IMR-90 (cell line): Measurements from ENCODE around the gene NELFE. TPM values are rescaled to one million over a fixed set of nuclear protein-coding genes. Genes with fewer than 3 reads are reported as not detected.

ENCODE experiments used
- ATAC-seq: fragments of 200-7000 bp; cut with Tn5 transposase; 2 replicates; pipeline ENCODE4 v1.9.1; 2020; ENCODE audit warnings: low read depth, mild to moderate bottlenecking, moderate library complexity
- BruUV-seq: library from RNA; stranded (reverse); fragments of 400-500 nt; replicated peaks from 2 replicates; lab custom pipeline; 2021; lab: Mats Ljungman, UMichigan
- CTCF ChIA-PET: fragments of 300-600 bp; formaldehyde crosslinking; extraction: SDS; loops from one replicate; lab custom pipeline; 2021; ENCODE audit warnings: antibody characterized with exemption; lab: Yijun Ruan, JAX
- POLR2A ChIA-PET: fragments of 300-600 bp; sonication (Branson Sonifier 250); formaldehyde crosslinking; loops from one replicate; lab custom pipeline; 2022; ENCODE audit warnings: antibody characterized with exemption; ENCODE audit not compliant: unreplicated experiment; lab: Charles Lee
- DNase-seq: peaks from one replicate; pipeline ENCODE4 v3.0.0; 2013
- H2AFZ ChIP-seq: replicated peaks from 2 replicates; pipeline ENCODE3; 2013; ENCODE audit warnings: low read length, mild to moderate bottlenecking; ENCODE audit not compliant: poor library complexity
- H2AK5ac ChIP-seq: 2 replicates; pipeline ENCODE4 v1.6.1; 2013; ENCODE audit warnings: low read depth, low read length, inconsistent platforms
- H2AK9ac ChIP-seq: replicated peaks from 2 replicates; pipeline ENCODE3; 2013; ENCODE audit warnings: mild to moderate bottlenecking, low read depth, low read length, moderate library complexity; ENCODE audit not compliant: poor library complexity
- H2BK120ac ChIP-seq: 2 replicates; pipeline ENCODE4 v1.6.1; 2013; ENCODE audit warnings: low read depth, low read length, inconsistent platforms
- H2BK15ac ChIP-seq: 3 replicates; pipeline ENCODE4 v1.6.1; 2013; ENCODE audit warnings: low read depth, low read length, inconsistent platforms
- H2BK20ac ChIP-seq: 2 replicates; pipeline ENCODE4 v1.6.1; 2013; ENCODE audit warnings: low read depth, mild to moderate bottlenecking, inconsistent platforms, low read length, moderate library complexity
- H2BK5ac ChIP-seq: 2 replicates; pipeline ENCODE4 v1.6.1; 2013; ENCODE audit warnings: mild to moderate bottlenecking, low read depth, low read length, inconsistent platforms; ENCODE audit not compliant: poor library complexity, severe bottlenecking
- H3K14ac ChIP-seq: replicated peaks from 2 replicates; pipeline ENCODE4 v1.6.1; 2013; ENCODE audit warnings: low read depth, low read length, inconsistent platforms
- H3K18ac ChIP-seq: 2 replicates; pipeline ENCODE4 v1.6.1; 2013; ENCODE audit warnings: low read depth, low read length, control low read depth
- H3K23ac ChIP-seq: 2 replicates; pipeline ENCODE4 v1.6.1; 2013; ENCODE audit warnings: low read depth, low read length, inconsistent platforms
- H3K27ac ChIP-seq: 2 replicates; pipeline ENCODE4 v1.5.1; 2013; ENCODE audit warnings: mild to moderate bottlenecking, control low read depth, low read length; ENCODE audit not compliant: insufficient read depth
- H3K27me3 ChIP-seq: 2 replicates; pipeline ENCODE4 v1.6.1; 2013; ENCODE audit warnings: low read length; ENCODE audit not compliant: control insufficient read depth, insufficient read depth
- H3K36me3 ChIP-seq: 2 replicates; pipeline ENCODE4 v1.6.1; 2013; ENCODE audit warnings: low read length, mixed read lengths; ENCODE audit not compliant: control insufficient read depth, insufficient read depth
- H3K4ac ChIP-seq: 2 replicates; pipeline ENCODE4 v1.6.1; 2013; ENCODE audit warnings: low read depth, low read length, inconsistent platforms
- H3K4me1 ChIP-seq: 2 replicates; pipeline ENCODE4 v1.6.1; 2013; ENCODE audit warnings: low read length, mixed read lengths; ENCODE audit not compliant: control insufficient read depth, insufficient read depth
- H3K4me2 ChIP-seq: 2 replicates; pipeline ENCODE4 v1.6.1; 2013; ENCODE audit warnings: low read depth, mild to moderate bottlenecking, control low read depth, low read length, moderate library complexity
- H3K4me3 ChIP-seq: 2 replicates; pipeline ENCODE4 v1.5.1; 2013; ENCODE audit warnings: low read depth, mild to moderate bottlenecking, control low read depth, low read length, moderate library complexity; ENCODE audit not compliant: insufficient read depth
- H3K56ac ChIP-seq: 2 replicates; pipeline ENCODE4 v1.6.1; 2013; ENCODE audit warnings: low read length, inconsistent platforms; ENCODE audit not compliant: insufficient read depth; ENCODE audit errors: extremely low read depth
- H3K79me1 ChIP-seq, 2 experiments: 2 replicates each; pipeline ENCODE4 v1.6.1; 2013; ENCODE audit warnings: low read length in 2 of 2, inconsistent platforms in 1 of 2, low read depth in 1 of 2
- H3K9ac ChIP-seq: 2 replicates; pipeline ENCODE4 v1.6.1; 2013; ENCODE audit warnings: low read depth, low read length, control low read depth
- H3K9me1 ChIP-seq: 2 replicates; pipeline ENCODE4 v1.6.1; 2013; ENCODE audit warnings: low read length, inconsistent platforms; ENCODE audit not compliant: insufficient read depth
- H3K9me3 ChIP-seq: 2 replicates; pipeline ENCODE4 v1.6.1; 2013; ENCODE audit warnings: low read length; ENCODE audit not compliant: control insufficient read depth, insufficient read depth
- H4K20me1 ChIP-seq: 2 replicates; pipeline ENCODE4 v1.6.1; 2013; ENCODE audit warnings: low read length, inconsistent platforms; ENCODE audit not compliant: insufficient read depth
- H4K5ac ChIP-seq: 2 replicates; pipeline ENCODE4 v1.6.1; 2013; ENCODE audit warnings: mild to moderate bottlenecking, low read depth, low read length, control low read depth
- H4K8ac ChIP-seq, 2 experiments: 2 replicates each; pipeline ENCODE4 v1.6.1; 2013; ENCODE audit warnings: low read depth in 2 of 2, low read length in 2 of 2, control low read depth in 1 of 2, inconsistent platforms in 1 of 2
- H4K91ac ChIP-seq: 2 replicates; pipeline ENCODE4 v1.6.1; 2013; ENCODE audit warnings: low read depth, low read length, inconsistent platforms; ENCODE audit not compliant: insufficient read depth
- BHLHE40 ChIP-seq: fragments of 150-350 bp; IDR thresholded peaks from 2 replicates; pipeline ENCODE4 v1.6.1; 2016; ENCODE audit warnings: mild to moderate bottlenecking, low read depth, low read length
- CEBPB ChIP-seq: IDR thresholded peaks from 2 replicates; pipeline ENCODE4 v1.6.1; 2012; ENCODE audit warnings: low read depth, low read length, improper control_type of control experiment
- FOS ChIP-seq: fragments of 150-350 bp; IDR thresholded peaks from 2 replicates; pipeline ENCODE4 v1.6.1; 2016; ENCODE audit warnings: low read depth, low read length
- MAZ ChIP-seq: IDR thresholded peaks from 2 replicates; pipeline ENCODE4 v1.6.1; 2012; ENCODE audit warnings: low read depth, mild to moderate bottlenecking, low read length, improper control_type of control experiment, moderate library complexity, borderline replicate concordance
- MXI1 ChIP-seq: IDR thresholded peaks from 2 replicates; pipeline ENCODE4 v1.6.1; 2012; ENCODE audit warnings: low read depth, mild to moderate bottlenecking, low read length, moderate library complexity, borderline replicate concordance
- NFE2L2 ChIP-seq: fragments of 150-350 bp; IDR thresholded peaks from 2 replicates; pipeline ENCODE4 v1.6.1; 2016; ENCODE audit warnings: low read depth, mild to moderate bottlenecking, low read length
- SMC3 ChIP-seq: fragments of 150-350 bp; IDR thresholded peaks from 2 replicates; pipeline ENCODE4 v1.6.1; 2016; ENCODE audit warnings: low read depth, mild to moderate bottlenecking, antibody characterized with exemption, low read length, moderate library complexity
- WGBS, 2 experiments: methylation state at CpG; one replicate each; pipeline versions ENCODE4 v1.1.5 to v1.1.7; 2013; ENCODE audit warnings: missing lambda C conversion rate in 2 of 2; ENCODE audit not compliant: insufficient read length in 1 of 2; ENCODE audit errors: extremely low coverage in 2 of 2; 5-methylcytosine and 5-hydroxymethylcytosine counted together
- dilution Hi-C: fragments of 300-500 bp; cut with HindIII; formaldehyde crosslinking; loops from one replicate; pipeline ENCODE4 v1.14.3; 2018; ENCODE audit warnings: low sequenced_read_pairs; ENCODE audit not compliant: unreplicated experiment
- in situ Hi-C: fragments of 300-500 bp; cut with MboI; formaldehyde crosslinking; loops from 3 replicates; pipeline ENCODE4 v1.14.3; 2019; ENCODE audit warnings: low sequenced_read_pairs, inconsistent platforms, mixed read lengths
- intact Hi-C: fragments of 100-400 bp; cut with micrococcal nuclease; formaldehyde crosslinking; loops from 2 replicates; pipeline ENCODE4 v1.10.0; 2022
- polyA plus RNA-seq, 3 experiments: library from polyadenylated mRNA; depleted of rRNA; stranded (reverse); fragments of >200 nt; gene quantifications; 2 replicates each; pipeline ENCODE4 v1.2.3, GENCODE V29; 2012; ENCODE audit warnings: low replicate concordance in 1 of 3
- total RNA-seq: library from RNA; depleted of rRNA; stranded (reverse); fragments of >200 nt; gene quantifications from 2 replicates; pipeline ENCODE4 v1.2.3, GENCODE V29; 2012
- TF ChIP-seq, protein P1 (sequence below): fragments of 150-350 bp; IDR thresholded peaks from 2 replicates; pipeline ENCODE4 v1.6.1; 2016; ENCODE audit warnings: low read depth, mild to moderate bottlenecking, low read length, moderate library complexity, borderline replicate concordance
- TF ChIP-seq, protein P2 (sequence below): fragments of 150-350 bp; IDR thresholded peaks from 2 replicates; pipeline ENCODE4 v1.6.1; 2017; ENCODE audit warnings: mild to moderate bottlenecking, antibody characterized with exemption, low read length, low read depth

The NELFE gene
- total and polyA plus RNA-seq, 2 of the 4 experiments (the other 2 are of a cell fraction), result 63.6 to 76.0 TPM

DNA sequence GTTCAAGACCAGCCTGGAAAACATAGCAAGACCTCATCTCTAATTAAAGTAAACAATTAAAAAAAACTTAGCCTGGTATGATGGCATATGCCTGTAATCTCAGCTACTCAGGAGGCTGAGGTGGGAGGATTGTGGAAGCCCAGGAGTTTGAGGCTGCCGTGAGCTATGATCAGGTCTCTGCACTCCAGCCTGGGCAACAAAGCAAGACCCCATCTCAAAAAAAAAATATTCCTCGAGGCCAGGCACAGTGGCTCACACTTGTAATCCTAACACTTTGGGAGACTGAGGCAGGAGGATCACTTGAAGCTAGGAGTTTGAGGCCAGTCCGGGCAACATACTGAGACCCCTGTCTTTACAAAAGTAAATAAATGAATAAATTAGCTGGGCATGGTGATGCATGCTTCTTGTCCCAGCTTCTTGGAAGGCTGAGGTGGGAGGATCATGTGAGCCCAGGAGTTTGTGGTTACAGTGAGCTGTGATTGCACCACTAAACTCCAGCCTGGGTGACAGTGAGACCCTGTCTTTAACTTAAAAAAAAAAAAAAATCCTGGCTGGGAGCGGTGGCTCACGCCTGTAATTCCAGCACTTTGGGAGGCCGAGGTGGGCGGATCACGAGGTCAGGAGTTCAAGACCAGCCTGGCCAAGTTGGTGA lies 40.6 kb downstream of the NELFE start:
- Histone ChIP-seq H4K5ac (no peak overlapping the region), H2AFZ (no peak overlapping the region), H3K56ac (no peak overlapping the region), H4K8ac (no peak overlapping the region), H4K20me1 (no peaks in the 10 kb centered on the region), H3K79me1 (no peaks in the 10 kb centered on the region), H3K9me1 (no peaks in the 10 kb centered on the region), H3K27ac (no peak overlapping the region), H3K18ac (no peak overlapping the region), H3K4ac (no peak overlapping the region), H2AK9ac (no peak overlapping the region), H3K4me1 (peaks cover 5% of the 10 kb centered on the region; the same call in 1 of the 2 replicates), H4K91ac (no peak overlapping the region), H3K27me3 (0 out of 2 replicates have a peak, but pooled peaks cover 2% of the 10 kb centered on the region), H3K36me3 (no peaks in the 10 kb centered on the region), H2BK15ac (no peak overlapping the region), H3K9me3 (no peaks in the 10 kb centered on the region), H3K14ac (no peak overlapping the region), H2BK5ac (no peak overlapping the region), H2AK5ac (no peak overlapping the region), H2BK20ac (no peak overlapping the region), H3K23ac (no peak overlapping the region), H2BK120ac (no peak overlapping the region), H3K9ac (no peak overlapping the region), H3K4me2 (no peak overlapping the region), H3K4me3 (no peak overlapping the region)
- ATAC-seq (no peak), DNase-seq (no peak)
- ChIA-PET CTCF (interaction anchor here (1.3 kb wide), 1 partner anchor 22 kb away, joined by 3 read pairs; no protein-coding TSS in a partner anchor), POLR2A (no interaction called here)
- BruUV-seq, result no TSS peak
- in situ Hi-C loops (no loop called here), dilution Hi-C loops (no loop called here), intact Hi-C loops (no loop called here)
- no CpG with 5 or more reads among the region's 8 CpGs for WGBS, 2 experiments
- TF ChIP-seq NFE2L2 (no peak), BHLHE40 (no peak), CEBPB (no peak), MAZ (no peak), MXI1 (no peak), SMC3 (no peak), FOS (no peak)
- TF ChIP-seq, protein P1, sequence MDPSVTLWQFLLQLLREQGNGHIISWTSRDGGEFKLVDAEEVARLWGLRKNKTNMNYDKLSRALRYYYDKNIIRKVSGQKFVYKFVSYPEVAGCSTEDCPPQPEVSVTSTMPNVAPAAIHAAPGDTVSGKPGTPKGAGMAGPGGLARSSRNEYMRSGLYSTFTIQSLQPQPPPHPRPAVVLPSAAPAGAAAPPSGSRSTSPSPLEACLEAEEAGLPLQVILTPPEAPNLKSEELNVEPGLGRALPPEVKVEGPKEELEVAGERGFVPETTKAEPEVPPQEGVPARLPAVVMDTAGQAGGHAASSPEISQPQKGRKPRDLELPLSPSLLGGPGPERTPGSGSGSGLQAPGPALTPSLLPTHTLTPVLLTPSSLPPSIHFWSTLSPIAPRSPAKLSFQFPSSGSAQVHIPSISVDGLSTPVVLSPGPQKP, result no peak
- TF ChIP-seq, protein P2, sequence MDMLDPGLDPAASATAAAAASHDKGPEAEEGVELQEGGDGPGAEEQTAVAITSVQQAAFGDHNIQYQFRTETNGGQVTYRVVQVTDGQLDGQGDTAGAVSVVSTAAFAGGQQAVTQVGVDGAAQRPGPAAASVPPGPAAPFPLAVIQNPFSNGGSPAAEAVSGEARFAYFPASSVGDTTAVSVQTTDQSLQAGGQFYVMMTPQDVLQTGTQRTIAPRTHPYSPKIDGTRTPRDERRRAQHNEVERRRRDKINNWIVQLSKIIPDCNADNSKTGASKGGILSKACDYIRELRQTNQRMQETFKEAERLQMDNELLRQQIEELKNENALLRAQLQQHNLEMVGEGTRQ, result no peak
